ENCODE results near the gene TERT.

TERT gene

GRCh38 chr5:1320436-1321344 is 25.8 kb upstream of the TERT start:
- TF ChIP-seq CTCF (IDR thresholded peaks at IDR 0.05; ENCODE audit: borderline replicate concordance, control extremely low read depth, extremely low read depth, insufficient read depth, missing control alignments): no peak
- in situ Hi-C loops (cut with MboI; ENCODE audit: low sequenced_read_pairs, unreplicated experiment): no loop called here

GRCh38 chr5:1319436-1320256 is 24.8 kb upstream of the TERT start:
- TF ChIP-seq CTCF (IDR thresholded peaks at IDR 0.05; ENCODE audit: borderline replicate concordance, control extremely low read depth, extremely low read depth, insufficient read depth, missing control alignments): no peak
- in situ Hi-C loops (cut with MboI; ENCODE audit: low sequenced_read_pairs, unreplicated experiment): no loop called here
- DNase-seq (ENCODE audit: low spot score): no peak

More at GRCh38 chr5:1320436-1321344, 25.8 kb upstream of the TERT start:
- DNase-seq (ENCODE audit: low spot score): no peak

- TF ChIP-seq CTCF (IDR thresholded peaks at IDR 0.05; ENCODE audit: borderline replicate concordance, control extremely low read depth, extremely low read depth, insufficient read depth, missing control alignments): no peak
- DNase-seq (ENCODE audit: low spot score): no peak
- in situ Hi-C loops (cut with MboI; ENCODE audit: low sequenced_read_pairs, unreplicated experiment): no loop called here
These were observed 23.9 kb upstream of the TERT start for GRCh38 chr5:1318659-1319251.

- TF ChIP-seq CTCF (IDR thresholded peaks at IDR 0.05; ENCODE audit: borderline replicate concordance, control extremely low read depth, extremely low read depth, insufficient read depth, missing control alignments): no peak
- in situ Hi-C loops (cut with MboI; ENCODE audit: low sequenced_read_pairs, unreplicated experiment): no loop called here
- DNase-seq (ENCODE audit: low spot score): no peak
These were observed 23.2 kb upstream of the TERT start for GRCh38 chr5:1317921-1318565.

GRCh38 chr5:1316588-1317340 is 21.9 kb upstream of the TERT start:
- no peak for DNase-seq (ENCODE audit: low spot score)
- in situ Hi-C loops (cut with MboI; ENCODE audit: low sequenced_read_pairs, unreplicated experiment): no loop called here

More at GRCh38 chr5:1316588-1317340, 21.9 kb upstream of the TERT start:
- no peak for TF ChIP-seq CTCF (IDR thresholded peaks at IDR 0.05; ENCODE audit: borderline replicate concordance, control extremely low read depth, extremely low read depth, insufficient read depth, missing control alignments)

Data from GM13976 (cell line).